Activated T-cell treated with anti-CD3 and anti-CD28 coated beads, Interleukin-2, amount 50 U/mL, for 72 hours (primary cell): Measurements from ENCODE around the gene MORC1. TPM values are rescaled to one million over a fixed set of nuclear protein-coding genes. Genes with fewer than 3 reads are reported as not detected.

Experiments used
- ATAC-seq, 2 donors: fragments of 150-1000 bp; cut with Tn5 transposase; replicated peaks in 1 of 2; 2 replicates each; pipeline ENCODE4 v1.10.0; 2021; ENCODE audit warnings: moderate library complexity in 2 of 2, mild to moderate bottlenecking in 1 of 2
- DNase-seq, 2 donors: peaks; one replicate each; pipeline ENCODE4 v3.0.0; 2021 to 2022; ENCODE audit warnings: mixed read lengths in 1 of 2
- H3K27ac Mint-ChIP-seq: one replicate; pipeline ENCODE4 v1.8.0; 2022; ENCODE audit warnings: mild to moderate bottlenecking, moderate library complexity, mixed read lengths
- H3K27me3 Mint-ChIP-seq: one replicate; pipeline ENCODE4 v1.8.0; 2022; ENCODE audit warnings: low read depth, mixed read lengths
- H3K36me3 Mint-ChIP-seq, 2 donors: one replicate each; pipeline ENCODE4 v1.8.0; 2022; ENCODE audit warnings: mixed read lengths in 2 of 2, mild to moderate bottlenecking in 1 of 2; ENCODE audit not compliant: insufficient read depth in 2 of 2
- H3K4me1 Mint-ChIP-seq: one replicate; pipeline ENCODE4 v1.8.0; 2022; ENCODE audit warnings: low read depth, mixed read lengths
- H3K4me3 Mint-ChIP-seq, 2 donors: one replicate each; pipeline ENCODE4 v1.8.0; 2022; ENCODE audit warnings: mild to moderate bottlenecking in 2 of 2, mixed read lengths in 2 of 2, moderate library complexity in 2 of 2
- H3K9me3 Mint-ChIP-seq, 2 donors: one replicate each; pipeline ENCODE4 v1.8.0; 2022; ENCODE audit warnings: mixed read lengths in 2 of 2
- total RNA-seq, 2 donors: library from RNA; stranded (reverse); gene quantifications; one replicate each; pipeline ENCODE4 v1.2.3, GENCODE V29; 2022

Gene MORC1
- total RNA-seq, 2 donors from 2014 or later, result not detected

- Mint-ChIP-seq H3K4me3 (no peak overlapping the region), H3K36me3 (no peaks in the 10 kb centered on the region), H3K9me3 (peaks cover 0 to 2% of the 10 kb centered on the region in 2 donors), H3K27ac (no peak overlapping the region), H3K27me3 (peaks cover 6% of the 10 kb centered on the region), H3K4me1 (no peaks in the 10 kb centered on the region)
- ATAC-seq (no peak), DNase-seq (no peak)
Measured at GRCh38 chr3:109131276-109131675, 13.3 kb upstream of the MORC1 start.

GRCh38 chr3:109127553-109127952 is 9.6 kb upstream of the MORC1 start:
- H3K4me1 Mint-ChIP-seq, result no peaks in the 10 kb centered on the region
- no peak overlapping the region for H3K27ac Mint-ChIP-seq
- H3K27me3 Mint-ChIP-seq, result peaks cover 6% of the 10 kb centered on the region
- no peak overlapping the region for H3K4me3 Mint-ChIP-seq
- peaks cover 0 to 1% of the 10 kb centered on the region in 2 donors for H3K36me3 Mint-ChIP-seq
- DNase-seq (no peak), ATAC-seq (no peak)
- peaks cover 0 to 2% of the 10 kb centered on the region in 2 donors for H3K9me3 Mint-ChIP-seq

GRCh38 chr3:109125902-109126301 is 8.0 kb upstream of the MORC1 start:
- H3K9me3 Mint-ChIP-seq, result peaks cover 0 to 2% of the 10 kb centered on the region in 2 donors
- no peak overlapping the region for H3K4me3 Mint-ChIP-seq
- ATAC-seq (no peak), DNase-seq (no peak)
- H3K27me3 Mint-ChIP-seq, result no peaks in the 10 kb centered on the region
- no peak overlapping the region for H3K27ac Mint-ChIP-seq
- peaks cover 0 to 2% of the 10 kb centered on the region in 2 donors for H3K36me3 Mint-ChIP-seq
- H3K4me1 Mint-ChIP-seq, result no peaks in the 10 kb centered on the region

GRCh38 chr3:109122690-109123089 is 4.8 kb upstream of the MORC1 start:
- H3K27me3 Mint-ChIP-seq, result no peaks in the 10 kb centered on the region
- peak overlapping the region; percentile 11 for H3K27ac Mint-ChIP-seq
- no peak overlapping the region for H3K4me3 Mint-ChIP-seq
- H3K4me1 Mint-ChIP-seq, result no peaks in the 10 kb centered on the region
- DNase-seq, result no peak
- no peak for ATAC-seq
- peaks cover 0 to 2% of the 10 kb centered on the region in 2 donors for H3K36me3 Mint-ChIP-seq
- no peaks in the 10 kb centered on the region for H3K9me3 Mint-ChIP-seq

- no peak overlapping the region for H3K27ac Mint-ChIP-seq
- ATAC-seq, result no peak
- no peak overlapping the region for H3K4me3 Mint-ChIP-seq
- H3K36me3 Mint-ChIP-seq, result peaks cover 0 to 2% of the 10 kb centered on the region in 2 donors
- no peaks in the 10 kb centered on the region for H3K4me1 Mint-ChIP-seq
- no peaks in the 10 kb centered on the region for H3K9me3 Mint-ChIP-seq
- DNase-seq, result no peak
- no peaks in the 10 kb centered on the region for H3K27me3 Mint-ChIP-seq
Measured at GRCh38 chr3:109118584-109118983, 650 bp upstream of the MORC1 start.

GRCh38 chr3:109116031-109116430 is 1.9 kb downstream of the MORC1 start:
- no peak for ATAC-seq
- DNase-seq, result no peak
- Mint-ChIP-seq H3K36me3 (no peaks in the 10 kb centered on the region), H3K9me3 (no peaks in the 10 kb centered on the region), H3K27ac (no peak overlapping the region), H3K4me3 (no peak overlapping the region), H3K27me3 (no peaks in the 10 kb centered on the region), H3K4me1 (no peaks in the 10 kb centered on the region)

GRCh38 chr3:109115451-109115850 is 2.5 kb downstream of the MORC1 start:
- Mint-ChIP-seq H3K27me3 (no peaks in the 10 kb centered on the region), H3K4me1 (no peaks in the 10 kb centered on the region), H3K4me3 (no peak overlapping the region), H3K36me3 (no peaks in the 10 kb centered on the region), H3K27ac (no peak overlapping the region), H3K9me3 (no peaks in the 10 kb centered on the region)
- ATAC-seq (no peak), DNase-seq (no peak)

- H3K9me3 Mint-ChIP-seq, result no peaks in the 10 kb centered on the region
- ATAC-seq (no peak), DNase-seq (no peak)
- no peak overlapping the region for H3K27ac Mint-ChIP-seq
- peaks cover 3% of the 10 kb centered on the region for H3K27me3 Mint-ChIP-seq
- H3K4me1 Mint-ChIP-seq, result no peaks in the 10 kb centered on the region
- no peaks in the 10 kb centered on the region for H3K36me3 Mint-ChIP-seq
- no peak overlapping the region for H3K4me3 Mint-ChIP-seq
Measured at GRCh38 chr3:109114746-109115145, 3.2 kb downstream of the MORC1 start.

- ATAC-seq (no peak), DNase-seq (no peak)
- Mint-ChIP-seq H3K27ac (no peak overlapping the region), H3K36me3 (no peaks in the 10 kb centered on the region), H3K9me3 (no peaks in the 10 kb centered on the region), H3K4me3 (no peak overlapping the region), H3K27me3 (peaks cover 5% of the 10 kb centered on the region), H3K4me1 (no peaks in the 10 kb centered on the region)
Measured at GRCh38 chr3:109112946-109113760, 4.8 kb downstream of the MORC1 start.

- Mint-ChIP-seq H3K27me3 (peaks cover 16% of the 10 kb centered on the region), H3K27ac (no peak overlapping the region), H3K4me1 (no peaks in the 10 kb centered on the region), H3K36me3 (no peaks in the 10 kb centered on the region), H3K9me3 (no peaks in the 10 kb centered on the region), H3K4me3 (no peak overlapping the region)
- ATAC-seq, result no peak
- DNase-seq, result no peak
Measured at GRCh38 chr3:109109574-109109973, 8.4 kb downstream of the MORC1 start.

- ATAC-seq (peak in 1 of 2 donors; percentile 27), DNase-seq (no peak)
- Mint-ChIP-seq H3K9me3 (no peaks in the 10 kb centered on the region), H3K4me1 (no peaks in the 10 kb centered on the region), H3K27ac (no peak overlapping the region), H3K4me3 (no peak overlapping the region), H3K36me3 (no peaks in the 10 kb centered on the region), H3K27me3 (no peaks in the 10 kb centered on the region)
Measured at GRCh38 chr3:109098079-109098644, 19.8 kb downstream of the MORC1 start.

- no peaks in the 10 kb centered on the region for H3K4me1 Mint-ChIP-seq
- DNase-seq, result no peak
- no peaks in the 10 kb centered on the region for H3K27me3 Mint-ChIP-seq
- H3K27ac Mint-ChIP-seq, result no peak overlapping the region
- H3K9me3 Mint-ChIP-seq, result no peaks in the 10 kb centered on the region
- no peak for ATAC-seq
- no peak overlapping the region for H3K4me3 Mint-ChIP-seq
- H3K36me3 Mint-ChIP-seq, result no peaks in the 10 kb centered on the region
Measured at GRCh38 chr3:109095166-109095565, 22.8 kb downstream of the MORC1 start.

- H3K4me3 Mint-ChIP-seq, result no peak overlapping the region
- ATAC-seq, result no peak
- no peak for DNase-seq
- H3K27me3 Mint-ChIP-seq, result peaks cover 2% of the 10 kb centered on the region
- no peak overlapping the region for H3K27ac Mint-ChIP-seq
- no peaks in the 10 kb centered on the region for H3K4me1 Mint-ChIP-seq
- no peaks in the 10 kb centered on the region for H3K36me3 Mint-ChIP-seq
- no peaks in the 10 kb centered on the region for H3K9me3 Mint-ChIP-seq
Measured at GRCh38 chr3:109093561-109093960, 24.4 kb downstream of the MORC1 start.

- H3K27me3 Mint-ChIP-seq, result peaks cover 9% of the 10 kb centered on the region
- H3K4me3 Mint-ChIP-seq, result no peak overlapping the region
- H3K36me3 Mint-ChIP-seq, result no peaks in the 10 kb centered on the region
- no peaks in the 10 kb centered on the region for H3K4me1 Mint-ChIP-seq
- H3K9me3 Mint-ChIP-seq, result no peaks in the 10 kb centered on the region
- H3K27ac Mint-ChIP-seq, result no peak overlapping the region
- ATAC-seq (no peak), DNase-seq (no peak)
Measured at GRCh38 chr3:109091846-109092245, 26.1 kb downstream of the MORC1 start.
